OCI-LY3 (cell line): Measurements from ENCODE around the gene ZNF200.

Experiments used
- EZH2phosphoT487 ChIP-seq: fragments of 200-600 bp; shearing (Covaris generic); IDR thresholded peaks from 2 replicates; pipeline ENCODE4 v1.6.1; 2018; ENCODE audit warnings: antibody characterized with exemption, mixed run types, low read depth
- TF ChIP-seq, protein P1 (sequence below): fragments of 200-600, 300-600 bp; sonication (generic); IDR thresholded peaks from 2 replicates; pipeline ENCODE4 v1.5.1; 2014; ENCODE audit warnings: antibody characterized with exemption, low read length, low read depth

DNA sequence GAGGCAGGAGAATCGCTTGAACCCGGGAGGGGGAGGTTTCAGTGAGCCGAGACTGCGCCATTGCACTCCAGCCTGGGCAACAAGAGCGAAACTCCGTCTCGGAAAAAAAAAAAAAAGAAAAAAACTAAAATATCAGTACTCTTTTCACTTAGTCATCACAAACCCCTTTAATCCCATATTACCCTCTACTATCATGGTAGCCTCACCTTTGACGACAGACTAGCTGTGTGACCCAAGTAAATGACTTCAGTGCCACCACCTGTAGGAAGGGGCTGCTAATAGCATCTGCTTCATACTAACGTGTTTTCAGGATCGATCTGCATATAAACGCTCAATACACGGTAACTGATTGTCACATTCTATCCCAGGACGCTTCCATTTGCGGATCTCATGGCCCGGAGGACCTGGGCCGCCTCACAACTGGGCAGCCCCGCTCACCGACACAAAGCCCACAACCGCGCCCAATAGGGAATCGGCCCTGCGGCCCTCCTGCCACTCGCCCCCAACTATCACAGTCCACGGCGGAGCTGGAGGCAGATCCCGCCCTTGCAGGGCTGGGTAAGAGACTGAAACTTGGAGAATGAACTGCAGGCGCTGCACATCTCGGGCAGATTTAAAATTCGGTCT, 47.3 kb upstream of the ZNF200 start:
- TF ChIP-seq, protein P1, sequence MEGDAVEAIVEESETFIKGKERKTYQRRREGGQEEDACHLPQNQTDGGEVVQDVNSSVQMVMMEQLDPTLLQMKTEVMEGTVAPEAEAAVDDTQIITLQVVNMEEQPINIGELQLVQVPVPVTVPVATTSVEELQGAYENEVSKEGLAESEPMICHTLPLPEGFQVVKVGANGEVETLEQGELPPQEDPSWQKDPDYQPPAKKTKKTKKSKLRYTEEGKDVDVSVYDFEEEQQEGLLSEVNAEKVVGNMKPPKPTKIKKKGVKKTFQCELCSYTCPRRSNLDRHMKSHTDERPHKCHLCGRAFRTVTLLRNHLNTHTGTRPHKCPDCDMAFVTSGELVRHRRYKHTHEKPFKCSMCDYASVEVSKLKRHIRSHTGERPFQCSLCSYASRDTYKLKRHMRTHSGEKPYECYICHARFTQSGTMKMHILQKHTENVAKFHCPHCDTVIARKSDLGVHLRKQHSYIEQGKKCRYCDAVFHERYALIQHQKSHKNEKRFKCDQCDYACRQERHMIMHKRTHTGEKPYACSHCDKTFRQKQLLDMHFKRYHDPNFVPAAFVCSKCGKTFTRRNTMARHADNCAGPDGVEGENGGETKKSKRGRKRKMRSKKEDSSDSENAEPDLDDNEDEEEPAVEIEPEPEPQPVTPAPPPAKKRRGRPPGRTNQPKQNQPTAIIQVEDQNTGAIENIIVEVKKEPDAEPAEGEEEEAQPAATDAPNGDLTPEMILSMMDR, result no peak
- TF ChIP-seq EZH2phosphoT487, result no peak
